GM23338 (cell line): ENCODE measurements around the gene JDP2.

Experiments
- CREB1 ChIP-seq: fragments of 250-450 bp; sonication (Bioruptor Pico); IDR thresholded peaks from 2 replicates; pipeline ENCODE4 v1.5.0; 2020; ENCODE audit warnings: low read depth, mild to moderate bottlenecking, moderate library complexity
- EZH2 ChIP-seq: fragments of 200-600 bp; sonication (generic); IDR thresholded peaks from one replicate; pipeline ENCODE4 v1.8.0; 2017; ENCODE audit warnings: antibody characterized with exemption, mild to moderate bottlenecking, low read depth; ENCODE audit not compliant: unreplicated experiment
- EZH2phosphoT487 ChIP-seq: fragments of 200-600 bp; sonication (generic); IDR thresholded peaks from one replicate; pipeline ENCODE4 v1.8.1; 2018; ENCODE audit warnings: antibody characterized with exemption; ENCODE audit not compliant: unreplicated experiment
- JUNB ChIP-seq: IDR thresholded peaks from one replicate; pipeline ENCODE4 v1.6.1; 2016; ENCODE audit warnings: antibody characterized with exemption; ENCODE audit not compliant: unreplicated experiment
- POLR2AphosphoS5 ChIP-seq: IDR thresholded peaks from 2 replicates; pipeline ENCODE4 v1.6.1; 2016; ENCODE audit warnings: antibody characterized with exemption, low read depth
- STAT1 ChIP-seq: IDR thresholded peaks from one replicate; pipeline ENCODE4 v1.6.1; 2016; ENCODE audit warnings: antibody characterized with exemption; ENCODE audit not compliant: unreplicated experiment
- ZNF114 ChIP-seq: fragments of 250-450 bp; sonication (Bioruptor Pico); IDR thresholded peaks from 2 replicates; pipeline ENCODE4 v1.5.0; 2020; ENCODE audit warnings: mild to moderate bottlenecking, moderate library complexity
- TF ChIP-seq, protein P1 (sequence below), 2 experiments: fragments of 200-600 bp in 1 of 2; sonication (generic) in 1 of 2; conservative IDR thresholded peaks; 2 replicates each; pipeline versions ENCODE4 v1.5.1 to v1.6.1; 2016 to 2017; ENCODE audit warnings: antibody characterized with exemption in 2 of 2, low read depth in 2 of 2, mild to moderate bottlenecking in 2 of 2, moderate library complexity in 1 of 2
- TF ChIP-seq, protein P2 (sequence below): IDR thresholded peaks from one replicate; pipeline ENCODE4 v1.6.1; 2018; ENCODE audit warnings: antibody characterized with exemption; ENCODE audit not compliant: unreplicated experiment
- TF ChIP-seq, protein P3 (sequence below): IDR thresholded peaks from 2 replicates; pipeline ENCODE4 v1.6.1; 2016; ENCODE audit warnings: antibody characterized with exemption

DNA sequence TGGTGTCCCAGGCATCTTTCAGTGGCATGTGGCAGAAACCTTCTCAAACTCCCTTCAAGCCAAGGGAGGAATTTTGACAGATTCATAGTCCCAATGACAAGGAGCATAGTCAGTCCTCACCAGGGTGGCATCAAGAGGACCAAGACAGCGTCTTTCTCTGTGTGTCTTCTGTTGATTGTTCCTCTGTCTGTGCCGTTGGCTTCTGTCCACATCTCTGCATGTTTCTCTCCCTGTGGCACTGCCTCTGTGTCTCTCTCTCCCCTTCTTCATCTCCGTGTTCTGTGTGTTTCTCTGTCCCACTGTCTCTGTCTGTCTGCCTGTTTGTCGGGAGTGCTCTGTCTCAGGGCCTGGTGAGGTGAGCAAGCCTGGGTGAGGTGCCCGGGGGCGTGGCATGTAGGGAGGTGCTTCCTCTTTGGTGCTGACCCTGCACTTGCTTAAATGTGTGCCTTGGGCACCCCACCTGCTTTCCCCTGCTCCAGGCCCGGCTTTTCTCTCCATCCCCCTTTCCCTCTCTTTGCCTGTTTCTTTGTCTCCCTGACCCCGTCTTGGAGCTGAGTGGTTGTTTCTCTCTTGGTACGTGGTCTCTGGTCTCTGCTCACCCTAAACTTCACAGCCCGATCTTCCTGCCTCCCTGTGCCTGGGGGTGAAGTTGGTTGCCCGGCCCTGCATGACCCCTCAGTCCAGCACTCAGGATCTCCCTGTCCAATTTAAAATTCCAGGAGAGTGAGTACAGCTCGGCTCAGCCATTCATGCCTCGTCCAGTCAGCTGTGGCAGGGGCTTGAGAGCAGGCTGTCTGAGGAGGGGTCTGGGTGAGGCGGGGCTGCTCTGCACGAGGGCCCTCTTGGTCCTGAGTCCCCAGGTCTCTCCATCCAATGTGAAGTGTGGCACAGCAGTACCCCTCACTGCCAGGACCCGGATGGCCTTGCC, 28.5 kb downstream of the JDP2 start:
- TF ChIP-seq, protein P1, sequence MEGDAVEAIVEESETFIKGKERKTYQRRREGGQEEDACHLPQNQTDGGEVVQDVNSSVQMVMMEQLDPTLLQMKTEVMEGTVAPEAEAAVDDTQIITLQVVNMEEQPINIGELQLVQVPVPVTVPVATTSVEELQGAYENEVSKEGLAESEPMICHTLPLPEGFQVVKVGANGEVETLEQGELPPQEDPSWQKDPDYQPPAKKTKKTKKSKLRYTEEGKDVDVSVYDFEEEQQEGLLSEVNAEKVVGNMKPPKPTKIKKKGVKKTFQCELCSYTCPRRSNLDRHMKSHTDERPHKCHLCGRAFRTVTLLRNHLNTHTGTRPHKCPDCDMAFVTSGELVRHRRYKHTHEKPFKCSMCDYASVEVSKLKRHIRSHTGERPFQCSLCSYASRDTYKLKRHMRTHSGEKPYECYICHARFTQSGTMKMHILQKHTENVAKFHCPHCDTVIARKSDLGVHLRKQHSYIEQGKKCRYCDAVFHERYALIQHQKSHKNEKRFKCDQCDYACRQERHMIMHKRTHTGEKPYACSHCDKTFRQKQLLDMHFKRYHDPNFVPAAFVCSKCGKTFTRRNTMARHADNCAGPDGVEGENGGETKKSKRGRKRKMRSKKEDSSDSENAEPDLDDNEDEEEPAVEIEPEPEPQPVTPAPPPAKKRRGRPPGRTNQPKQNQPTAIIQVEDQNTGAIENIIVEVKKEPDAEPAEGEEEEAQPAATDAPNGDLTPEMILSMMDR (conservative IDR thresholded peaks at IDR 0.05; ENCODE audit: low read depth in 2 of 2): no peak
- TF ChIP-seq EZH2 (no peak), POLR2AphosphoS5 (no peak), JUNB (no peak), EZH2phosphoT487 (no peak), CREB1 (CRISPR knock-in tag) (no peak), STAT1 (no peak), ZNF114 (CRISPR knock-in tag) (no peak)
- TF ChIP-seq, protein P2, sequence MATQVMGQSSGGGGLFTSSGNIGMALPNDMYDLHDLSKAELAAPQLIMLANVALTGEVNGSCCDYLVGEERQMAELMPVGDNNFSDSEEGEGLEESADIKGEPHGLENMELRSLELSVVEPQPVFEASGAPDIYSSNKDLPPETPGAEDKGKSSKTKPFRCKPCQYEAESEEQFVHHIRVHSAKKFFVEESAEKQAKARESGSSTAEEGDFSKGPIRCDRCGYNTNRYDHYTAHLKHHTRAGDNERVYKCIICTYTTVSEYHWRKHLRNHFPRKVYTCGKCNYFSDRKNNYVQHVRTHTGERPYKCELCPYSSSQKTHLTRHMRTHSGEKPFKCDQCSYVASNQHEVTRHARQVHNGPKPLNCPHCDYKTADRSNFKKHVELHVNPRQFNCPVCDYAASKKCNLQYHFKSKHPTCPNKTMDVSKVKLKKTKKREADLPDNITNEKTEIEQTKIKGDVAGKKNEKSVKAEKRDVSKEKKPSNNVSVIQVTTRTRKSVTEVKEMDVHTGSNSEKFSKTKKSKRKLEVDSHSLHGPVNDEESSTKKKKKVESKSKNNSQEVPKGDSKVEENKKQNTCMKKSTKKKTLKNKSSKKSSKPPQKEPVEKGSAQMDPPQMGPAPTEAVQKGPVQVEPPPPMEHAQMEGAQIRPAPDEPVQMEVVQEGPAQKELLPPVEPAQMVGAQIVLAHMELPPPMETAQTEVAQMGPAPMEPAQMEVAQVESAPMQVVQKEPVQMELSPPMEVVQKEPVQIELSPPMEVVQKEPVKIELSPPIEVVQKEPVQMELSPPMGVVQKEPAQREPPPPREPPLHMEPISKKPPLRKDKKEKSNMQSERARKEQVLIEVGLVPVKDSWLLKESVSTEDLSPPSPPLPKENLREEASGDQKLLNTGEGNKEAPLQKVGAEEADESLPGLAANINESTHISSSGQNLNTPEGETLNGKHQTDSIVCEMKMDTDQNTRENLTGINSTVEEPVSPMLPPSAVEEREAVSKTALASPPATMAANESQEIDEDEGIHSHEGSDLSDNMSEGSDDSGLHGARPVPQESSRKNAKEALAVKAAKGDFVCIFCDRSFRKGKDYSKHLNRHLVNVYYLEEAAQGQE: no peak
- TF ChIP-seq, protein P3, sequence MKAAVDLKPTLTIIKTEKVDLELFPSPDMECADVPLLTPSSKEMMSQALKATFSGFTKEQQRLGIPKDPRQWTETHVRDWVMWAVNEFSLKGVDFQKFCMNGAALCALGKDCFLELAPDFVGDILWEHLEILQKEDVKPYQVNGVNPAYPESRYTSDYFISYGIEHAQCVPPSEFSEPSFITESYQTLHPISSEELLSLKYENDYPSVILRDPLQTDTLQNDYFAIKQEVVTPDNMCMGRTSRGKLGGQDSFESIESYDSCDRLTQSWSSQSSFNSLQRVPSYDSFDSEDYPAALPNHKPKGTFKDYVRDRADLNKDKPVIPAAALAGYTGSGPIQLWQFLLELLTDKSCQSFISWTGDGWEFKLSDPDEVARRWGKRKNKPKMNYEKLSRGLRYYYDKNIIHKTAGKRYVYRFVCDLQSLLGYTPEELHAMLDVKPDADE: no peak
